ENCODE results near the gene ZNF275. TPM values are rescaled to one million over a fixed set of nuclear protein-coding genes. Genes with fewer than 3 reads are reported as not detected.

The ZNF275 gene
- total and polyA plus RNA-seq, 9 donors, result 5.6 to 10.9 (median 8.3) TPM

DNA sequence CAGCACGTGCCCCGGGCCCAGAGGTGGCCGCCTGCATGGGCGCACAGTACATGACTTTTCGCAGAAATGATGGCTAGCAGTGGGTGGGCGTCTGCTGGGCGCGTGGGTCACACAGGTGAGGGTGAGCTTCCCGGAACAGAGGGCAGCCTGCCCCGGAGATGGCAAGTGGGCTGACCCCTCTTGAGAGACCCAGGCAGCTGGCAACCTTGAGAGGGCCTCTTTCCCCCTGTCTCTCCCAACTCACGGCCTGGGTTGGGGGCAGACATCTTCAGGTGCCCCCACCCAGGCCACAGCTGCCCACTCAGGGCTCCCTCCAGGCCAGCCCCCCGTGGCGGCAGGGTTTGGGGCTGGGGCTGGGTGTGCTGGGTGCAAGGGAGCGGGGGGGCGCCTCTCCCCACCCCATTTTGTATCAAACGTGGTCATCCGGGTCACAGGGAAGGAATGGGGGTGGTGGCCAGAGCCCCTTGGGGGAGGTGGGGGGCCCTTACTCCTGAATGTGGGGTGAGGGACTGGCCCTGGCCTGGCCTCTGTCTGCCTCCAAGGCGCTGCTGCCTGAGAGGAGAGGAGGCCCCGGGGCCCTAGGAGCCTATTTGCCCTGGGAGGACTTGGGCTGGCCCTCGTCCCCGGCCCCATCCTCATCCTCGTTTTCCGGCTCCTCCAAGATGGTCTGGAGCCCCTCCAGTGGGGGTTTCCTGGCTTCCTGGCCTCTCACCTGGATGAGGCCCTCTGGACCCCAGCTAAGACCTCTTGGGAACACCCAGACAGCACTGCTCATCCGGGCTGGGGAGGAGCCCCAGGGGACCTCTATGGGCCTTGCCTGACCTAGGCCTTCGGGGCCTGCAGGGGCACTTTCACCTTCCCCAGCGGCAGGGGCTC is 62.6 kb downstream of the ZNF275 start:
- no peak overlapping the region for H3K4me3 ChIP-seq (ENCODE audit: low read length)
- 76% methylated on average over 21 of the region's 26 CpGs for whole genome bisulfite sequencing (ENCODE audit: insufficient coverage)

DNA sequence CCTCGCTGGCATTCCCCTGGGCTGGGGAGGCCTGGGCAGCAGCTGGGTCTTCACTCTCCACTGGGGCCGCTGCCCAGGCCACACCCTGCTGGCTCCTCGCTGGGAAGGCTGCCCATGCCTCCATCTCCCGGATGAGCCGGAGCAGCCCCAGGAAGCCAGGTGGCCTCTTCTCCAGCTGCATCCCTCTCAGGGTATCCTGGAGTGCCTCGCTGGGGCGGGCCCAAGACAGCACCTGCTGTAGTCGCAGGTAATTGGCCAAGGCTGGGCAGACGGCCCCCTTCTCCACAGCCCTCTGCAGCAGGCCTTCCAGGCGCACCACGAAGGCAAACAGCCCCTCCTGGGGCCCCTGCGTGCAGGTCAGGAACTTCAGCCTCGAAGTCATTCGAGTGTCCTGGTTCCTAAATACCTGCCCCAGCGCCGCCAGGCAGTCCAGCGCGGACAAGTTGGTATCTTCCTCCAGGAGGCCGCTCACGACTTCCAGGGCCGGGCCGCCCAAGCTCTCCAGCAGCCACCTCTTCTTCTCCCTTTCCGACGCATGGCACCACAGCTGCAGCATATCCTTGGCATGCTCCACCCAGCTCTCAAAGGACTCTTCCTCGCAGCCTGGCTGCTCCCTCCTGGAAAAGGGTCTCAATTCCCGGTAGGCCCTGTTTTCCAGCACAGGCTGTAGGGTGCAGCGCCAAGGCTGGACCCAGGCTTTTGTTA is 63.5 kb downstream of the ZNF275 start:
- no peaks in the 10 kb centered on the region for H3K4me1 ChIP-seq (ENCODE audit: control insufficient read depth, insufficient read depth, low read length)
- no peak overlapping the region for H3K4me3 ChIP-seq (ENCODE audit: low read length)
- H3K9me3 ChIP-seq (replicated peaks; ENCODE audit: control insufficient read depth, low read depth, low read length), result no peaks in the 10 kb centered on the region
- no peak for DNase-seq
- H3K27me3 ChIP-seq (ENCODE audit: control insufficient read depth, insufficient read depth, low read length), result peaks cover 5% of the 10 kb centered on the region
- no peak overlapping the region for H3K27ac ChIP-seq (ENCODE audit: low read length)
- 80% methylated on average over 27 of the region's 27 CpGs for WGBS (ENCODE audit: insufficient coverage)
- H3K36me3 ChIP-seq (ENCODE audit: control insufficient read depth, insufficient read depth, low read length), result no peaks in the 10 kb centered on the region

More for the DNA sequence above, 62.6 kb downstream of the ZNF275 start:
- peaks cover 5% of the 10 kb centered on the region for H3K27me3 ChIP-seq (ENCODE audit: control insufficient read depth, insufficient read depth, low read length)
- no peaks in the 10 kb centered on the region for H3K4me1 ChIP-seq (ENCODE audit: control insufficient read depth, insufficient read depth, low read length)
- H3K36me3 ChIP-seq (ENCODE audit: control insufficient read depth, insufficient read depth, low read length), result no peaks in the 10 kb centered on the region
- H3K9me3 ChIP-seq (replicated peaks; ENCODE audit: control insufficient read depth, low read depth, low read length), result no peaks in the 10 kb centered on the region
- no peak for DNase-seq
- no peak overlapping the region for H3K27ac ChIP-seq (ENCODE audit: low read length)

DNA sequence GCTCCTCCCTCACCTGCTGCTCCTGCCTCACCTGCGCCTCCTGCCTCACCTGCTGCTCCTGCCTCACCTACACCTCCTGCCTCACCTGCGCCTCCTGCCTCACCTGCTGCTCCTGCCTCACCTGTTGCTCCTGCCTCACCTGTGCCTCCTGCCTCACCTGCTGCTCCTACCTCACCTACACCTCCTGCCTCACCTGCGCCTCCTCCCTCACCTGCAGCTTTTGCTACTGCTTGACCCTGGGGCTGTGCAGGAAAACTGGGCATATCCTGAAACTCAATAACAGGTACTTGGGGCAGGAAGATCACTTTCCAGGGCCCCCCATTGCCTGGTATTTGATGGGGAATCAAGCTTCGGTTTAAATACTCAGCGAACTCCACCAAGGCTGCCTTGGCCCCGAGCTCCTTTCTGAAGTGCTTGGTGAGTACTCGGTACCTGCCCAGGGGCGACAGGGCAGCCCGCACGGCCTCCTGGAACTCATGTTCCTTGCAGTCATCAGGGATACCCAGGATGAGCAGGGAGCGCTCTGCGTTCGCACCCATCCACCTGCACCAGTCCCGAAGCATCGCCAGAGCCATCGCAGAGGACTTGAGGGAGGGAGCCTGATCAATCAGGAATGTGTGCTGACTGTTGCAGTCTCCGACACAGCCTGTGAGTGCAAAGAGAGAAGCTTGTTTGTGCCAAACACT is 64.5 kb downstream of the ZNF275 start:
- Histone ChIP-seq H3K27ac (ENCODE audit: low read length) (no peak overlapping the region), H3K4me3 (ENCODE audit: low read length) (no peak overlapping the region), H3K36me3 (ENCODE audit: control insufficient read depth, insufficient read depth, low read length) (no peaks in the 10 kb centered on the region), H3K4me1 (ENCODE audit: control insufficient read depth, insufficient read depth, low read length) (no peaks in the 10 kb centered on the region), H3K9me3 (replicated peaks; ENCODE audit: control insufficient read depth, low read depth, low read length) (no peaks in the 10 kb centered on the region), H3K27me3 (ENCODE audit: control insufficient read depth, insufficient read depth, low read length) (peaks cover 5% of the 10 kb centered on the region)
- WGBS (ENCODE audit: insufficient coverage), result 79% methylated on average over 13 of the region's 17 CpGs
- no peak for DNase-seq

DNA sequence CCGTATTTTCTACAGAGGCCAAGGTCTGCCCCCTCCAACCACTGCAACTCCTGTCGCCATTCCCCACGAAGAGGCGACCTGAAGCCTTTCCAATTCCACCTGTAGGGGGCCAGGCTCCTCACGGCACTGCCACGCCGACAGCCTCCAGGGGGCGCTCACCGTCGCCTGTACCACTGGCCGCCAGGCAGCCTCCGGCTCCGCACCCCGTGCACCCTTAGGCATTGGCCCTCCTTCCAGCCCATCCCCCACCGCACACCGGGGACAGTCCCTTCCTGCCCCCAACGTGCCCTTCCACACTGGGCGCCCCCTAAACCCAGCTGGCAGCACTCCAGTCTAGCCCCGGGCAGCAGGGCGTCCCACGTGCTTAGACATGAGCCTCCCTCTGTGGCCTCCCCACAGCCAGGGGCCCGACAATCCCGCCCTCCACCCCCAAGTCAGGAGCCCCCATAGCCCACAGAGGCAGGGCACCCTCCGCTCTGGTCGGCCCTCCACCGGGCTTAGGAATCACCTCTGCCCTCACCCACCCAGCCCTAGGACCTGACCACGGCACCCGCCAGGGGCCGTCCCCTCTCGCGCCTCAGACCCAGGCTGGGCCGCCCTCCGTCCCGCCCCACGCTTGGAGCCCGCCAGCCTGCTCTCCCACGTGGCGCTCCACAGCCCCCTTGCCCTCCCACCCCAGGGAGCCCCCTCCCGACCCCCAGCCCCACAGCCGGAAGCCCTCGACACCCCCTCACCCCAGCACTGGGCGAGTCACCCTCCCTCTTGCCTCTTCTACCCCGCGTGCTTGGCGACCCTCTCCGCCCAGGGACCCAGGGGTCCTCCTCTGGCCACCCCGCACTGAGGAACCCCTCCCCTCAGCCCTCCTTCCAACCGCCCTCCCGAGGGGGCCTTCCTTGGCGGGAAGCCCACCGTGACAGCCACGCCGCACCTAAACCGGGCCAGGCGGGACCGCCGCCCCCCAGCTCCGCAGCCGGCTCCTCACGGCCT is 66.5 kb downstream of the ZNF275 start:
- H3K27me3 ChIP-seq (ENCODE audit: control insufficient read depth, insufficient read depth, low read length), result peaks cover 5% of the 10 kb centered on the region
- 79% methylated on average over 52 of the region's 60 CpGs for WGBS (ENCODE audit: insufficient coverage)
- no peak overlapping the region for H3K4me3 ChIP-seq (ENCODE audit: low read length)
- no peak overlapping the region for H3K27ac ChIP-seq (ENCODE audit: low read length)
- no peaks in the 10 kb centered on the region for H3K9me3 ChIP-seq (replicated peaks; ENCODE audit: control insufficient read depth, low read depth, low read length)
- H3K36me3 ChIP-seq (ENCODE audit: control insufficient read depth, insufficient read depth, low read length), result no peaks in the 10 kb centered on the region
- no peak for DNase-seq
- H3K4me1 ChIP-seq (ENCODE audit: control insufficient read depth, insufficient read depth, low read length), result no peaks in the 10 kb centered on the region

DNA sequence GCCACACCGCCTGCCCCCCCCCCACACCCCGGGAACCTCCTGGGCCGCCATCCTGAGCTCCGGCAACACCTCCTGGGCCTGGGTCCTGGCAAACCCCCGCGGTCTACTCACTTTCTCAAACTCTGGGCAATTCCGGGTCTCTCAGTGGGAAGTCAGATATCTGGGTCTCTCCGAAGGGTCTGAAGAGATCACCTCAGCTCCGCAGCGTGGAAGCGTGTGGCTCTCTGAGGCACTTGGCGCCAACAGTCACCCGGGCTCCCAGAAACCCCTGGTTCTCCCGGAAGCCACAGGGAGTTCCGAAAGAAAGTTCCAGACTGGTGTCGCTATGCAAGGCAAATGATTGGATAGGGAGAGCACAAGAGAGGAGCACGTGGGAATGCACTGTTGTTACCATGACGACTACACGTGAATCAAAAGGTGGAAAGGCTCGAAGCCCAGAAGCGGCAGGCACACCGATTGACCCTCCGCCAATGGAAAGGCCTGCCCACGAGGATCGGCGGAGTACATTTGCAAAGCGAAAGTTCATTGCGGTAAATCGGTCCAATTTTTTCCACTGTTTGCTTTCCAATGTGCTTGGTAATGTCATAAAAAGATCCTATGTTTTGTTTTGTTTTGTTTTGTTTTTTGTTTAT is 67.3 kb downstream of the ZNF275 start, which contains the start of gene PNMA6E:
TSS of gene PNMA6E (minus strand) at position 218 of the 632 bp plus-strand sequence. CDS start 2,501 bp downstream, outside the sequence.
- WGBS (ENCODE audit: insufficient coverage), result 88% methylated on average over 28 of the region's 29 CpGs

More for the DNA sequence above, 67.3 kb downstream of the ZNF275 start, which contains the start of gene PNMA6E:
- Histone ChIP-seq H3K27me3 (ENCODE audit: control insufficient read depth, insufficient read depth, low read length) (peaks cover 2% of the 10 kb centered on the region), H3K9me3 (replicated peaks; ENCODE audit: control insufficient read depth, low read depth, low read length) (no peaks in the 10 kb centered on the region), H3K4me3 (ENCODE audit: low read length) (no peak within 1 kb of the TSS), H3K4me1 (ENCODE audit: control insufficient read depth, insufficient read depth, low read length) (no peaks in the 10 kb centered on the region), H3K27ac (ENCODE audit: low read length) (no peak within 1 kb of the TSS), H3K36me3 (ENCODE audit: control insufficient read depth, insufficient read depth, low read length) (no peaks in the 10 kb centered on the region)
- no peak for DNase-seq

Other genes with a start within 250 kb of the ZNF275 start
- gene MAGEA1, start 154.9 kb upstream of the ZNF275 start, total RNA-seq, result not detected
- gene MAGEA1, start 154.9 kb upstream of the ZNF275 start, polyA plus RNA-seq (ENCODE audit: insufficient read depth in 1 of 8, insufficient read length in 8 of 8, low replicate concordance in 1 of 8), result not detected
- not detected for gene PNMA6F, start 12.4 kb upstream of the ZNF275 start, total RNA-seq
- gene PNMA6F, start 12.4 kb upstream of the ZNF275 start, polyA plus RNA-seq (ENCODE audit: insufficient read depth in 1 of 8, insufficient read length in 8 of 8, low replicate concordance in 1 of 8), result not detected
- not detected for gene PNMA6E, start 67.2 kb downstream of the ZNF275 start, total RNA-seq
- gene PNMA6E, start 67.2 kb downstream of the ZNF275 start, polyA plus RNA-seq (ENCODE audit: insufficient read depth in 1 of 8, insufficient read length in 8 of 8, low replicate concordance in 1 of 8), result not detected
- gene ZFP92, start 77.3 kb downstream of the ZNF275 start, total RNA-seq, result 0.62 TPM
- 1 to 10 TPM in 2 of 8 donors, under 1 TPM in 6; 0.72 to 1.1 (median 0.89) TPM for gene ZFP92, start 77.3 kb downstream of the ZNF275 start, polyA plus RNA-seq (ENCODE audit: insufficient read depth in 1 of 8, insufficient read length in 8 of 8, low replicate concordance in 1 of 8)
- gene TREX2, start 111.9 kb downstream of the ZNF275 start, total RNA-seq, result 0.49 TPM
- 1 to 10 TPM in 1 of 8 donors, under 1 TPM in 7; 0.20 to 1.3 (median 0.63) TPM for gene TREX2, start 111.9 kb downstream of the ZNF275 start, polyA plus RNA-seq (ENCODE audit: insufficient read depth in 1 of 8, insufficient read length in 8 of 8, low replicate concordance in 1 of 8)
- 20.0 TPM for gene HAUS7, start 136.4 kb downstream of the ZNF275 start, total RNA-seq
- gene HAUS7, start 136.4 kb downstream of the ZNF275 start, polyA plus RNA-seq (ENCODE audit: insufficient read depth in 1 of 8, insufficient read length in 8 of 8, low replicate concordance in 1 of 8), result 10 to 100 TPM; 27.2 to 34.3 (median 30.3) TPM
- gene BGN, start 160.8 kb downstream of the ZNF275 start, total RNA-seq, result 39.7 TPM
- 100 to 1,000 TPM in 6 of 8 donors, 10 to 100 TPM in 2; 87.7 to 238 (median 161) TPM for gene BGN, start 160.8 kb downstream of the ZNF275 start, polyA plus RNA-seq (ENCODE audit: insufficient read depth in 1 of 8, insufficient read length in 8 of 8, low replicate concordance in 1 of 8)
- 0.18 TPM for gene ATP2B3, start 183.5 kb downstream of the ZNF275 start, total RNA-seq
- gene ATP2B3, start 183.5 kb downstream of the ZNF275 start, polyA plus RNA-seq (ENCODE audit: insufficient read depth in 1 of 8, insufficient read length in 8 of 8, low replicate concordance in 1 of 8), result under 1 TPM; 0.22 to 0.56 (median 0.31) TPM